Panc1 (cell line): ENCODE measurements around the gene SGPP2.

Experiments used
- POLR2AphosphoS5 ChIP-seq: IDR thresholded peaks from 2 replicates; pipeline ENCODE4 v1.6.1; 2012; ENCODE audit warnings: mild to moderate bottlenecking, low read depth, low read length, moderate library complexity
- TF ChIP-seq, protein P1 (sequence below): fragments of 450-650 bp; IDR thresholded peaks from 2 replicates; pipeline ENCODE4 v1.5.1; 2017; ENCODE audit warnings: mild to moderate bottlenecking
- TF ChIP-seq, protein P2 (sequence below), 2 experiments: IDR thresholded peaks; 2 replicates each; pipeline ENCODE4 v1.6.1; 2011 to 2012; ENCODE audit warnings: low read depth in 2 of 2, control low read depth in 1 of 2, low read length in 1 of 2, mild to moderate bottlenecking in 1 of 2, moderate library complexity in 1 of 2; ENCODE audit not compliant: insufficient read depth in 1 of 2

DNA sequence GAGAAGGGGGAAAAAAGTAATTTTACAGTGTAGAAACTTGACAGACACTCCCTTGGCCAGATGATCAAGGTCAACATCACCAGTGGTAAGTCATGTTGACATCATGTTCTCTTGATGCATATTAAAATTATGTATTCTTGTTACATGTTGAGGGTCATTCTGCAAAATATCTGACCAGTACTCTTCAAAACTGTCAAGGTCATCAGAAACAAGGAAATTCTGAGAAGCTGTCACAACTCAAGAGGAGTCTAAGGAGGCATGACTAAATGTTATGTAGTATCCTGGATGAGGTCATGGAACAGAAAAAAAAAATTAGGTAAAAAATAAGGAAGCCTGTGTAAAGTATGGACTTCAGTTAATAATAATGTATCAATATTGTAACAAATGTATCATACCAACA is 6.3 kb downstream of the SGPP2 start:
- TF ChIP-seq, protein P1, sequence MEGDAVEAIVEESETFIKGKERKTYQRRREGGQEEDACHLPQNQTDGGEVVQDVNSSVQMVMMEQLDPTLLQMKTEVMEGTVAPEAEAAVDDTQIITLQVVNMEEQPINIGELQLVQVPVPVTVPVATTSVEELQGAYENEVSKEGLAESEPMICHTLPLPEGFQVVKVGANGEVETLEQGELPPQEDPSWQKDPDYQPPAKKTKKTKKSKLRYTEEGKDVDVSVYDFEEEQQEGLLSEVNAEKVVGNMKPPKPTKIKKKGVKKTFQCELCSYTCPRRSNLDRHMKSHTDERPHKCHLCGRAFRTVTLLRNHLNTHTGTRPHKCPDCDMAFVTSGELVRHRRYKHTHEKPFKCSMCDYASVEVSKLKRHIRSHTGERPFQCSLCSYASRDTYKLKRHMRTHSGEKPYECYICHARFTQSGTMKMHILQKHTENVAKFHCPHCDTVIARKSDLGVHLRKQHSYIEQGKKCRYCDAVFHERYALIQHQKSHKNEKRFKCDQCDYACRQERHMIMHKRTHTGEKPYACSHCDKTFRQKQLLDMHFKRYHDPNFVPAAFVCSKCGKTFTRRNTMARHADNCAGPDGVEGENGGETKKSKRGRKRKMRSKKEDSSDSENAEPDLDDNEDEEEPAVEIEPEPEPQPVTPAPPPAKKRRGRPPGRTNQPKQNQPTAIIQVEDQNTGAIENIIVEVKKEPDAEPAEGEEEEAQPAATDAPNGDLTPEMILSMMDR = no peak
- TF ChIP-seq, protein P2, sequence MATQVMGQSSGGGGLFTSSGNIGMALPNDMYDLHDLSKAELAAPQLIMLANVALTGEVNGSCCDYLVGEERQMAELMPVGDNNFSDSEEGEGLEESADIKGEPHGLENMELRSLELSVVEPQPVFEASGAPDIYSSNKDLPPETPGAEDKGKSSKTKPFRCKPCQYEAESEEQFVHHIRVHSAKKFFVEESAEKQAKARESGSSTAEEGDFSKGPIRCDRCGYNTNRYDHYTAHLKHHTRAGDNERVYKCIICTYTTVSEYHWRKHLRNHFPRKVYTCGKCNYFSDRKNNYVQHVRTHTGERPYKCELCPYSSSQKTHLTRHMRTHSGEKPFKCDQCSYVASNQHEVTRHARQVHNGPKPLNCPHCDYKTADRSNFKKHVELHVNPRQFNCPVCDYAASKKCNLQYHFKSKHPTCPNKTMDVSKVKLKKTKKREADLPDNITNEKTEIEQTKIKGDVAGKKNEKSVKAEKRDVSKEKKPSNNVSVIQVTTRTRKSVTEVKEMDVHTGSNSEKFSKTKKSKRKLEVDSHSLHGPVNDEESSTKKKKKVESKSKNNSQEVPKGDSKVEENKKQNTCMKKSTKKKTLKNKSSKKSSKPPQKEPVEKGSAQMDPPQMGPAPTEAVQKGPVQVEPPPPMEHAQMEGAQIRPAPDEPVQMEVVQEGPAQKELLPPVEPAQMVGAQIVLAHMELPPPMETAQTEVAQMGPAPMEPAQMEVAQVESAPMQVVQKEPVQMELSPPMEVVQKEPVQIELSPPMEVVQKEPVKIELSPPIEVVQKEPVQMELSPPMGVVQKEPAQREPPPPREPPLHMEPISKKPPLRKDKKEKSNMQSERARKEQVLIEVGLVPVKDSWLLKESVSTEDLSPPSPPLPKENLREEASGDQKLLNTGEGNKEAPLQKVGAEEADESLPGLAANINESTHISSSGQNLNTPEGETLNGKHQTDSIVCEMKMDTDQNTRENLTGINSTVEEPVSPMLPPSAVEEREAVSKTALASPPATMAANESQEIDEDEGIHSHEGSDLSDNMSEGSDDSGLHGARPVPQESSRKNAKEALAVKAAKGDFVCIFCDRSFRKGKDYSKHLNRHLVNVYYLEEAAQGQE (IDR thresholded peaks at IDR 0.05; ENCODE audit: insufficient read depth in 1 of 2, low read depth in 2 of 2, low read length in 1 of 2) = no peak
- TF ChIP-seq POLR2AphosphoS5 = no peak
